Cardiac muscle cell (in vitro differentiated cells and primary cell): ENCODE results near the gene FRRS1L. TPM values are rescaled to one million over a fixed set of nuclear protein-coding genes. Genes with fewer than 3 reads are reported as not detected.

Experiments used
- DNase-seq, 2 donors: peaks; one replicate each; pipeline versions ENCODE4 v3.0.0 to v3.0.0-alpha.2; 2010 to 2017; ENCODE audit warnings: low read depth in 1 of 2, low spot score in 1 of 2
- H3K27ac ChIP-seq: fragments of 200-600 bp; sonication (generic); 2 replicates; pipeline ENCODE4 v1.5.1; 2016
- H3K27me3 ChIP-seq: fragments of 200-600 bp; sonication (generic); 2 replicates; pipeline ENCODE4 v1.6.0; 2016; ENCODE audit warnings: control low read depth
- H3K36me3 ChIP-seq: fragments of 200-600 bp; sonication (generic); 2 replicates; pipeline ENCODE4 v1.5.1; 2016; ENCODE audit warnings: control low read depth
- H3K4me1 ChIP-seq: fragments of 200-600 bp; sonication (generic); 2 replicates; pipeline ENCODE4 v1.8.1; 2017; ENCODE audit warnings: low read depth, mild to moderate bottlenecking, mixed run types
- H3K4me3 ChIP-seq: fragments of 200-600 bp; sonication (generic); 2 replicates; pipeline ENCODE4 v1.5.1; 2016; ENCODE audit warnings: mild to moderate bottlenecking
- H3K9me3 ChIP-seq: fragments of 200-600 bp; sonication (generic); 2 replicates; pipeline ENCODE4 v1.5.1; 2017; ENCODE audit warnings: low read depth, mild to moderate bottlenecking, control low read depth
- polyA plus RNA-seq: library from polyadenylated mRNA; unstranded; fragments of >200 nt; fragmentation: Nextera tagmentation; extraction: Ambion mirVana; gene quantifications from 2 replicates; pipeline ENCODE4 v1.2.1, GENCODE V29; 2016
- total RNA-seq: library from RNA; depleted of rRNA; stranded (reverse); fragments of >200 nt; gene quantifications from 2 replicates; pipeline ENCODE4 v1.2.3, GENCODE V29; 2016
- TF ChIP-seq, protein P1 (sequence below): IDR thresholded peaks from 2 replicates; pipeline ENCODE4 v1.5.1; 2012; ENCODE audit warnings: low read depth, mild to moderate bottlenecking, low read length

Gene FRRS1L
- total and polyA plus RNA-seq, 2 experiments from 2014 or later, result 0.30 to 0.38 TPM

DNA sequence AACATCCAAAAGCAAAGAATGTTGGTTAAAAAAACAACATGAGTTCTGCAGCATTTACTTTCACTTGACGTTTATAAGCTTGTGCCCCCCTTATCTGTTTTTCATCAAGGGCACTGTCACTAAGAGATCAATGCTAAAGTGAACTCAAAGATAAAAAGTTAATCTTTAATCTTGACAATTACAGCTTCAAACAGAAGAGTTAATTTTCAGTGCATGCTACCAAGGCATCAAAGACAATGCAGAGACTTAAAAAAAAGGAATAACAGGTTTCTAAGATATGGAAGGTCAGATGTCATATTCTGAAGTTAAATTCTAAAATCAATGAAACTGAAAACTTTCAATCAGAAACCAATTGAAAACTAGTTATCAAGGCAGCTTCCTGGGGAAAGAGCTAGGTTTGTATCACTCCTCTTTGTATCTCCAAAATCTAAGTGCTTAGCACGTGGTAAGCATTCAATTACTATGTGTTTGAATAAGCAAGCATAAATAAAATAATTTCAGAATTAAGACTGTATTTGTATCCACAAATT is 84.9 kb downstream of the FRRS1L start:
- H3K27ac ChIP-seq, result no peak overlapping the region
- peaks cover 31% of the 10 kb centered on the region for H3K36me3 ChIP-seq
- DNase-seq, result no peak

More for the DNA sequence above, 84.9 kb downstream of the FRRS1L start:
- Histone ChIP-seq H3K27me3 (no peaks in the 10 kb centered on the region), H3K4me1 (peaks cover 32% of the 10 kb centered on the region), H3K9me3 (no peaks in the 10 kb centered on the region), H3K4me3 (no peak overlapping the region)
- TF ChIP-seq, protein P1, sequence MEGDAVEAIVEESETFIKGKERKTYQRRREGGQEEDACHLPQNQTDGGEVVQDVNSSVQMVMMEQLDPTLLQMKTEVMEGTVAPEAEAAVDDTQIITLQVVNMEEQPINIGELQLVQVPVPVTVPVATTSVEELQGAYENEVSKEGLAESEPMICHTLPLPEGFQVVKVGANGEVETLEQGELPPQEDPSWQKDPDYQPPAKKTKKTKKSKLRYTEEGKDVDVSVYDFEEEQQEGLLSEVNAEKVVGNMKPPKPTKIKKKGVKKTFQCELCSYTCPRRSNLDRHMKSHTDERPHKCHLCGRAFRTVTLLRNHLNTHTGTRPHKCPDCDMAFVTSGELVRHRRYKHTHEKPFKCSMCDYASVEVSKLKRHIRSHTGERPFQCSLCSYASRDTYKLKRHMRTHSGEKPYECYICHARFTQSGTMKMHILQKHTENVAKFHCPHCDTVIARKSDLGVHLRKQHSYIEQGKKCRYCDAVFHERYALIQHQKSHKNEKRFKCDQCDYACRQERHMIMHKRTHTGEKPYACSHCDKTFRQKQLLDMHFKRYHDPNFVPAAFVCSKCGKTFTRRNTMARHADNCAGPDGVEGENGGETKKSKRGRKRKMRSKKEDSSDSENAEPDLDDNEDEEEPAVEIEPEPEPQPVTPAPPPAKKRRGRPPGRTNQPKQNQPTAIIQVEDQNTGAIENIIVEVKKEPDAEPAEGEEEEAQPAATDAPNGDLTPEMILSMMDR, result no peak

Other genes starting within 250 kb of the FRRS1L start
- gene ELP1, start 233.1 kb downstream of the FRRS1L start, total RNA-seq, result 31.7 and 42.6 TPM in 2 replicates
- gene ELP1, start 233.1 kb downstream of the FRRS1L start, polyA plus RNA-seq, result 25.0 and 25.7 TPM in 2 replicates
- gene ABITRAM, start 232.8 kb downstream of the FRRS1L start, total RNA-seq, result 7.6 and 9.3 TPM in 2 replicates
- gene ABITRAM, start 232.8 kb downstream of the FRRS1L start, polyA plus RNA-seq, result 20.4 and 30.1 TPM in 2 replicates
- 55.7 and 64.7 TPM in 2 replicates for gene CTNNAL1, start 153.8 kb downstream of the FRRS1L start, total RNA-seq
- 102 and 115 TPM in 2 replicates for gene CTNNAL1, start 153.8 kb downstream of the FRRS1L start, polyA plus RNA-seq
- gene TMEM245, start 47.3 kb downstream of the FRRS1L start, total RNA-seq, result 63.7 and 88.1 TPM in 2 replicates
- 75.6 and 117 TPM in 2 replicates for gene TMEM245, start 47.3 kb downstream of the FRRS1L start, polyA plus RNA-seq
- 2.0 and 2.1 TPM in 2 replicates for gene EPB41L4B, start 153.8 kb upstream of the FRRS1L start, total RNA-seq
- gene EPB41L4B, start 153.8 kb upstream of the FRRS1L start, polyA plus RNA-seq, result 2.1 and 4.7 TPM in 2 replicates